Endothelial cell (in vitro differentiated cells): ENCODE data around the gene OR10AD1. TPM values are rescaled to one million over a fixed set of nuclear protein-coding genes. Genes with fewer than 3 reads are reported as not detected.

ENCODE experiments used
- DNase-seq: peaks from one replicate; pipeline ENCODE4 v3.0.0; 2021; ENCODE audit warnings: low spot score
- H3K27ac Mint-ChIP-seq: one replicate; pipeline ENCODE4 v1.8.0; 2021; ENCODE audit warnings: mixed read lengths, inconsistent platforms; ENCODE audit not compliant: unreplicated experiment
- H3K27me3 Mint-ChIP-seq: one replicate; pipeline ENCODE4 v1.8.0; 2021; ENCODE audit warnings: mild to moderate bottlenecking, moderate library complexity, mixed read lengths, inconsistent platforms; ENCODE audit not compliant: unreplicated experiment
- H3K36me3 Mint-ChIP-seq: one replicate; pipeline ENCODE4 v1.8.0; 2021; ENCODE audit warnings: mild to moderate bottlenecking, low read depth, mixed read lengths, inconsistent platforms; ENCODE audit not compliant: unreplicated experiment
- H3K4me1 Mint-ChIP-seq: one replicate; pipeline ENCODE4 v1.8.0; 2021; ENCODE audit warnings: mild to moderate bottlenecking, mixed read lengths, inconsistent platforms; ENCODE audit not compliant: unreplicated experiment
- H3K4me3 Mint-ChIP-seq: one replicate; pipeline ENCODE4 v1.8.0; 2021; ENCODE audit warnings: mild to moderate bottlenecking, mixed read lengths, inconsistent platforms; ENCODE audit not compliant: unreplicated experiment
- H3K9me3 Mint-ChIP-seq: one replicate; pipeline ENCODE4 v1.8.0; 2021; ENCODE audit warnings: mixed read lengths, inconsistent platforms; ENCODE audit not compliant: unreplicated experiment
- total RNA-seq: library from RNA; stranded (reverse); fragmentation: NEBNext Ultra II Directional; extraction: Animal tissue kit (Norgen Biotek cat#: 25700); gene quantifications from one replicate; pipeline ENCODE4 v1.2.1, GENCODE V29; 2021; ENCODE audit not compliant: unreplicated experiment
- TF ChIP-seq, protein P1 (sequence below): fragments of 200-600 bp; sonication (generic); IDR thresholded peaks from one replicate; pipeline ENCODE4 v1.5.0; 2021; ENCODE audit warnings: antibody characterized with exemption; ENCODE audit not compliant: unreplicated experiment

OR10AD1 gene
- total RNA-seq, 1 donor from 2014 or later: not detected

DNA sequence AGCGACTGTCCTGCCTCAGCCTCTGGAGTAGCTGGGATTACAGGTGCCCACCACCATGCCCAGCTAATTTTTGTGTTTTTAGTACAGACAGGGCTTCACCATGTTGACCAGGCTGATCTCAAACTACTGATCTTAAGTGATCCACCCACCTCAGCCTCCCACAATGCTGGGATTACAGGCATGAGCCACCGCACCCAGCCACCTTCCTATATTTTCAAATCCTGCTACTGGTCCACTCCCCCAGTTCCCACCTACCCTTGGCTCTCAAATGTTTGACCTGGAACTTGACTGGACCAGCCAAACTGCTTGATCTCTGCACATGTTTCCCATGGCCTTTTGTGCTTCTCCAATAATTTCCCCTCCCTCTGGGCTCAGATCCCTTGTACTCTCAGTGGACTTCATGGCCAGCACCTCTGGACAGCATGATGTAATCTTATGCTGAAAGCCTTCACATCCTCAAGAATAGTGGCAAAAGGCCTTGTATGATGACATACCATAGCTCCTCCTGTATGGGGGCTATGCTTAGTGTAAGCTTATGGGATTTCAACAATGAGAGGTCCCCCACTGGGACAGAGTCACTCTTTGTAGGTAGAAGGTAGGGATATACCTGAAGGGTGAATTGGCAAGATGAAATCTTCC is 22.1 kb downstream of the OR10AD1 start:
- TF ChIP-seq, protein P1, sequence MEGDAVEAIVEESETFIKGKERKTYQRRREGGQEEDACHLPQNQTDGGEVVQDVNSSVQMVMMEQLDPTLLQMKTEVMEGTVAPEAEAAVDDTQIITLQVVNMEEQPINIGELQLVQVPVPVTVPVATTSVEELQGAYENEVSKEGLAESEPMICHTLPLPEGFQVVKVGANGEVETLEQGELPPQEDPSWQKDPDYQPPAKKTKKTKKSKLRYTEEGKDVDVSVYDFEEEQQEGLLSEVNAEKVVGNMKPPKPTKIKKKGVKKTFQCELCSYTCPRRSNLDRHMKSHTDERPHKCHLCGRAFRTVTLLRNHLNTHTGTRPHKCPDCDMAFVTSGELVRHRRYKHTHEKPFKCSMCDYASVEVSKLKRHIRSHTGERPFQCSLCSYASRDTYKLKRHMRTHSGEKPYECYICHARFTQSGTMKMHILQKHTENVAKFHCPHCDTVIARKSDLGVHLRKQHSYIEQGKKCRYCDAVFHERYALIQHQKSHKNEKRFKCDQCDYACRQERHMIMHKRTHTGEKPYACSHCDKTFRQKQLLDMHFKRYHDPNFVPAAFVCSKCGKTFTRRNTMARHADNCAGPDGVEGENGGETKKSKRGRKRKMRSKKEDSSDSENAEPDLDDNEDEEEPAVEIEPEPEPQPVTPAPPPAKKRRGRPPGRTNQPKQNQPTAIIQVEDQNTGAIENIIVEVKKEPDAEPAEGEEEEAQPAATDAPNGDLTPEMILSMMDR: no peak
- Mint-ChIP-seq H3K4me3 (no peak overlapping the region), H3K4me1 (peaks cover 22% of the 10 kb centered on the region), H3K36me3 (peaks cover 3% of the 10 kb centered on the region), H3K9me3 (no peaks in the 10 kb centered on the region), H3K27me3 (peaks cover 29% of the 10 kb centered on the region), H3K27ac (peak overlapping the region; percentile 21)
- no peak for DNase-seq

DNA sequence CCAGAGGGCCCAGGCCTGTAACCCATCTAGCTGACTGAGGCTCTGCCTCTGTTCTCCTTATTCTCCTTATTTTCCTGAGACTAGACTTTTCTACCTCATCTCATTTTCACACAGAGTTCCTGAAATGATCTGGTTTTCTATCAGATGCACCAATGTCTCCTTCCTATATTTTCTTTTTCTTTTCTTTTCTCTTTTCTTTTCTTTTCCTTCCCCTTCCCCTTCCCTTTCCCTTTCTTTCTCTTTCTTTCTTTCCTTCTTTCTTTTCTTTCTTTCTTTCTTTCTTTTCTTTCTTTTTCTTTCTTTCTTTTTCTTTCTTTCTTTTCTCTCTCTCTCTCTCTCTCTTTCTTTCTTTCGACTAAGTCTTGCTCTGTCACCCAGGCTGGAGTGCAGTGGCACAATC is 22.7 kb downstream of the OR10AD1 start:
- H3K36me3 Mint-ChIP-seq: peaks cover 3% of the 10 kb centered on the region
- TF ChIP-seq, protein P1: no peak

DNA sequence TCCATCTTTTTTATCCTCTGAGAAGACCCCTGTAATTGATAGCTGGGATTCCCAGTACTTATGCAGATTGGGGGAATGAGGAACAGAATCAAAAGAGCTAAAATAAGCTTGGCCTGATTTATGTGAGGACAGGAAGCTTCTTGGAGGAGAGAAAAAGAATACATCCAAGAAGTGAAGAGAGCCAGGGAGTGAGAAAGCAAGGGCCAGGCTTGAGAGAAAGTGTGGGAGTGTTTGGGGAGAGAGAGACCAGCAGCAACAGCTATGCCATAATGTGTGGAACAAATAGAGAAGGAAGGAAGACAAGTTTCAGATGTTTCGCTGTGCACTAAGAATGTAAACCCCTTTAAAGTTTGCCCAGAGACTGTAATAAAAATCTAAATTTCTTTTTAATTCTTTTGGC is 23.6 kb downstream of the OR10AD1 start:
- H3K9me3 Mint-ChIP-seq: no peaks in the 10 kb centered on the region
- H3K4me3 Mint-ChIP-seq: no peak overlapping the region
- peaks cover 16% of the 10 kb centered on the region for H3K4me1 Mint-ChIP-seq
- no peak for DNase-seq
- peaks cover 15% of the 10 kb centered on the region for H3K27me3 Mint-ChIP-seq
- TF ChIP-seq, protein P1: no peak
- no peak overlapping the region for H3K27ac Mint-ChIP-seq
- peaks cover 3% of the 10 kb centered on the region for H3K36me3 Mint-ChIP-seq

More for the DNA sequence above, 22.7 kb downstream of the OR10AD1 start:
- H3K4me3 Mint-ChIP-seq: no peak overlapping the region
- peaks cover 22% of the 10 kb centered on the region for H3K4me1 Mint-ChIP-seq
- no peak for DNase-seq
- H3K27me3 Mint-ChIP-seq: peaks cover 24% of the 10 kb centered on the region
- H3K27ac Mint-ChIP-seq: no peak overlapping the region
- H3K9me3 Mint-ChIP-seq: no peaks in the 10 kb centered on the region

DNA sequence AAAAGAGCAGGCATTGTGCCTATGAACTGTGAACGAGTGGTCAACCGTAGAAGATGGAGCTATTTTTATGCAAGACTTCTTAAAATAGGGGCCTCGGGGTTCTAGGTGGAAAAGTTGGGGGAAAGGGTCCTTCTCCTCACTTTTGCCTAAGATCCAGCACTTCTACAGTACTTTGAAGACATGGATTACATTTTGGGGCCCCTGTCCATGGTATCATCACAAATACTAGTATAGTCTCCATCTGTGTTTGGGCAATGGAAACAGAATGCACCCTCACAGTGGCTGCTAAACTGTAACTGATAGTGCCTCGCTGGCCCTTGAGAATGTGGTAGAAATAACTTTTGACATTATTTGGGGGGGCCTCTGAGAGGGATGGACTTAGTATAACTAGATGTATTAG is 25.1 kb downstream of the OR10AD1 start:
- peaks cover 10% of the 10 kb centered on the region for H3K27me3 Mint-ChIP-seq
- no peak for DNase-seq
- H3K4me3 Mint-ChIP-seq: no peak overlapping the region
- peaks cover 16% of the 10 kb centered on the region for H3K4me1 Mint-ChIP-seq
- TF ChIP-seq, protein P1: no peak
- H3K9me3 Mint-ChIP-seq: no peaks in the 10 kb centered on the region
- H3K36me3 Mint-ChIP-seq: peaks cover 3% of the 10 kb centered on the region
- H3K27ac Mint-ChIP-seq: no peak overlapping the region

DNA sequence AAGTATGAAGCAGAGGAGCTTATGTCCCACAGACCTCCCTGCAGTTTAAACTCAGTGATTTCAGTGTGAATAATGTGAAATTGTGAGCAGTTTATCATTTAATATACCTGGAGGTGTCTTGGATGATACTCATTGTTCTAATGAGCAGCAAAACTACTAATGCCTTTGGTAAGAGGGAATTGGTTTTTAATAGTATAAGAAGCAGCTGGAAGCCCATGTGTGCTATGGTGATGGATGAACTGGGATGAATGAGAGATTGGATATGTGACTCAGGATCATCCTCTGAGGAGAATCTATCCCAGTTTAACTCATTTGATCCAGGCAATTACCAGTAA is 26.7 kb downstream of the OR10AD1 start:
- Mint-ChIP-seq H3K9me3 (no peaks in the 10 kb centered on the region), H3K27me3 (peaks cover 6% of the 10 kb centered on the region), H3K27ac (no peak overlapping the region), H3K4me3 (no peak overlapping the region), H3K4me1 (peaks cover 10% of the 10 kb centered on the region), H3K36me3 (no peaks in the 10 kb centered on the region)
- TF ChIP-seq, protein P1: no peak
- no peak for DNase-seq
